Measurements from ENCODE around the gene SHLD1.

DNA sequence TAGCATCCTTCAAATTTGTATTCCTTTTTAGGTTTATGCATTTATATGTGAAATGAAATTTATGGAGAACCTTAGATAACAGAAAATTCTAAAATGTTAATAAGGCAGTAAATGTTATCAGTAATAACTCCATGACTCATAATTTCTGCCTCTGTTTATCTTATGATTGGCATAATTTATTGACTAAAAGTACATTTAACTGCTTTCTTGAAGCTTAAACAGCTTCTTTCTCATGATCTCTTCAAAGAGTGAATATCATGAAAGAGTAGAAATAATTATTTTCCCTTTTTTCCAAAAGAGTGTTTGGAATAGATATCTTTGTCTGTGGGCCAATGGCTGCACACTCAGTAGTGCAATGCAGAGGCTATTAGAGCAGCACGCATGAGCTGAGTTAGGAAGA lies 91.3 kb downstream of the SHLD1 start:
- TF ChIP-seq YY1 (IDR thresholded peaks at IDR 0.05; ENCODE audit: insufficient read depth, insufficient read length) (no peak), SUZ12 (IDR thresholded peaks at IDR 0.05; ENCODE audit: extremely low read depth, insufficient read depth, insufficient read length) (no peak)
